GM19238 (cell line): ENCODE data around the gene CBY2.
"Not testable (repeated sequence)": the region's sequence is repeated elsewhere in the genome, so short reads cannot be mapped to it uniquely, and the experiment has no call there.

ENCODE experiments used
- DNase-seq: peaks from one replicate; pipeline ENCODE4 v3.0.0; 2011; ENCODE audit warnings: low spot score; ENCODE audit not compliant: insufficient read length

CBY2 gene

DNA sequence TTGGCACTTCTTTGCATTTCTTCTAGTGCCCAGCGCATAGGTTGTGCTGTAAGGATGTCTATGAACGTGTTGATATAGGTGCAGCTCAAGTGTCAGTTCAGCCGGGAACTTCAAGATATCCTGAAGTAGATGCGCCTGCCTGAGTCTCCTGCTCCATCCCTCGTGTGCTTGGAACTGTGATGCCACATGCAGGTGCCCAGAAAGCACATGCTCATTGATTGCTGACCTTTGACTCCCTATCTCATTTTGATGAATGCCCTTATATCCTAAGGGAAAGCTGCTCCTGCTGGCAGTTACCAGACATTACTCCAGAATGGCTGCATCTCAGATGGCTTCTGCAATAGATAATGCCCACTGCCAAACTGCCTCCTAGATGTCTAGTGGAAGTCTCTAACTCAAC lies 40.9 kb downstream of the CBY2 start:
- no peak for DNase-seq

DNA sequence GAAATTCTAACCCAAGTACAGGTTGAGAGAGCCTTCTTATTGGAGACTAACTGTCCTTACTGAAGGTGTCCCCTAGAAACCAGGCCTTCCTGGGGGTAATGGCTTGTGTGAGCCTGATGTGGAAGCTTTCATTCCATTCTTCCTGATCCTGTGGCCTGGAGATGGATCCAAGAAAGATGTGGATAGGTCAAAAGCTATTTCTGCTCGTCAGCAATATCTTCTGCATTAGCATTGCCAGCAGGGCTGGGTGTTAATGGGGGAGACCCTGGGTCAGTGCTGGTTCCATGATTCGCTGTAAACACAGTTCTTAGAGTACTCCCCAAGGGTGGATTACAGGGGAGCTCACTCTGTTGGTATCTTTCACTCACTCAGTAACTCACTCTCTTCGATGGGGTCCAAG lies 42.9 kb downstream of the CBY2 start:
- DNase-seq: no peak

DNA sequence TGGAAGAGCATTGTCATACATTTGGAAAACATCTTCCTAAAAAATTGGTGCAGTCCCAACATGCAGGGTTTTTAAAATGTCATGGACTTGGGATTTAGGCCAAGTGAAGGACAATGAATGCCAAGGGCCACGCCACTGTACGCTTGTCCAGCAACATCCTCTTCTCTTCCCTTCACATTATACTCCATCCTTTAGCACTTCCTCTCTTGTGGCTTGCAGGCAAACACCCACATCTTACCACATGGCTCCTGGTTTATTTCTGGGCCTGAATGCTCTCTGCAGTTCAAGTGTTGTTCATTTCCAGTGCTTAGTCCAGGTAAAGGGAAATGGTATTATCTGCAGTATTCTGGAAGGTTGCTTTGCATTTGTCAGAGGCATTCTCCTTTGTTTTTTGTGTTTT lies 45.0 kb downstream of the CBY2 start:
- DNase-seq: no peak

DNA sequence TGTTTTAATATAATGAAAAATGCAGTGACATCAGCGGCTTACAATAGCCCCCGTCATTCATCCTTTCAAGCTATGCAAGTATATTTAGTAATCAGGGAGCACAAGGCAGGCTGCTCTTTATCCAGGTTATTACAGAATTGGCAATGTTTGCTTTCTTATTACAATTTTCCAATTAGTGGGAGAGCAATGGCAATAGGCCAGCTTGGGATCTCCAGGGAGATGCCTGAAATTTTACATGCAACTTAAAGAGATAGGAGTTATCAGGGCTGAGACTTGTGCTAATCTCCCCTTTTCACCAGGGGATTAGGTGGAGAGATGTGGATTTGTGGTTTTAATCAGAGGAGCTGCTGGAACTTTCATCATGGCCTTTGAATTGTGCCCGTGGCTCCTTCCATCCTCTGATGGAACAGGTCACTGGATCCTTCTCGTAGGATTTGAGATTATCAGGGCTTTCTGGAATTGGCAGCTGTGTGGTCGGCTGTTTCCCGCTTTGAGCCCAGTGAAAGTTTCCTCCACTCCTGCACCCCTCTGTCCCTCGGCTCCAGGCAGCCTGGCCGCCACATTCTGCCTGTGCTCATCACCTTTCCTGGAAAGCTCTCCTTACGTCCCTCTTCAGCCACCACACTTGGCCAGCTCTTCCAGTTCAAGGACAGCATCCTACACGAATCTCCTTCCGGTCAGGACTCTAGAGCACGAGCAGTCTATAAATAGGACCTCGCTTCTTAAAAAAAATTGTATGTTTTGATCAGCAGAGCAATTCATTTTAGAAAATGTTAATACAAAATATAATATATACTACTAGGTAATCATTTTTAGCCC lies 47.0 kb downstream of the CBY2 start:
- DNase-seq: no peak

DNA sequence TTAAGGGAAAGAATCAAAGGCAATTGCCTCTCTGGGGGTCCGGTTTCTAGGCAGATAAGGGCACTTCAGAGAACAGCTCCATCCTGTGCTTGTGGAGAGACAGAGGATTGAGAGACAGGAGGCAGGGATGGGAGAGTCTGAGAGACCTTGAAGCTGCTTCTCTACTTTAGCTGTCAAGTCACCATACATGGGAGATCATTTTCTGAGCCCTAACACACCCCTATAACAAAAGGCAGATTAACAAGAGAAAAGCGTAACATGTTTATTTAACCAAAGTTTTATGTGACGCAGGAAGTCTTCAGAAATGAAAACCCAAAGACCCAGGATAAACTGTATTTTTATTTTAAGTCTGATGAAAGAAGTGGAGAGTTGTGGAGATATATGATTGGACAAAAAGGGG lies 48.4 kb downstream of the CBY2 start:
- DNase-seq: no peak

DNA sequence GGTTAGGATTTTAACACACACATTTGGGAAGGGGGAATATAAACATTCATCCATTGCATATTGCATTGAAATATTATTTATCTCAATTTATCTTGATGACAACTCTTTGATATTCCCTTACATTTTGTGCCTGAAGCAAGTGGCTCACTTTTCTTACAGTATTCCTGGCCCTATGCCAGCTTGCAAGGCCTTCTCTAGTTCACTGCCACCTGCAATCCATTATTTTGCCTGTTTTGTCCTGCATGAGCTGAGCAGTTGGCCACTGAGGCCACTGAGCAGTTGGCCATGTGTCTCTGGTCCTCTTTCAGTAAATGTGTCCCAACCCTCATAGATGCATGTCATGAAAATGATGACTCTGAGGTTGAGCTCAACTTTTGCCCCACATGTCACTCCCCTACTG lies 49.8 kb downstream of the CBY2 start:
- no peak for DNase-seq

DNA sequence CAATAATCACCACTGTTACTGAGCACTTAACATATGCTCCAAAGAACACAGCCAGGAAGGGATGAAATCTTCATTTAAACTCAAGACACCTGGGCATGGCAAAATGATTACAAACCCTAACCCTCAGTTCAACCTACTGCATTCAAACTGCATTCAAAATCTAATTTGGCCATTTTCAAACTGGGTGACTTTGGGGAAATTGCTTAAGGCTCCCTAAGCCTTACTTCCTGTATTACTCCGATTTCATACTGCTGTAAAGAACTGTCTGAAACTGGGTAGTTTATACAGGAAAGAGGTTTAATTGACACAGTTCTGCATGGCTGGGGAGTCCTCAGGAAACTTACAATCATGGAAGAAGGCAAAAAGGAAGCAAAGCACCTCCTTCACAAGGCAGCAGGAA lies 50.4 kb downstream of the CBY2 start:
- no peak for DNase-seq

DNA sequence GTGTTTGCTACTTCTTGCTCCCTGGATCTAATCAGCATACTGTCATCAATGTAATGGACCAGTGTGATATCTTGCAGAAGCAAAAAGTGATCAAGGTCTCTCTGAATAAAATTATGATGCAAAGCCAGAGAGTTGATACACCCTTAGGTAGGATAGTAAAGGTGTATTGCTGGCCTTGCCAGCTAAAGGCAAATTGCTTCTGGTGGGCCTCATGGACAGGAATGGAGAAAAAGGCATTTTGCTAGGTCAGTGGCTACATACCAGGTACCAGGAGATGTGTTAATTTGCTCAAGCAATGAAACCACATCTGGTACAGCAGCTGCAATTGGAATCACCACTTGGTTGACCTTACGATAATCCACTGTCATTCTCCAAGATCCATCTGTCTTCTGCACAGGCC lies 54.4 kb downstream of the CBY2 start:
- DNase-seq: not testable (repeated sequence)

DNA sequence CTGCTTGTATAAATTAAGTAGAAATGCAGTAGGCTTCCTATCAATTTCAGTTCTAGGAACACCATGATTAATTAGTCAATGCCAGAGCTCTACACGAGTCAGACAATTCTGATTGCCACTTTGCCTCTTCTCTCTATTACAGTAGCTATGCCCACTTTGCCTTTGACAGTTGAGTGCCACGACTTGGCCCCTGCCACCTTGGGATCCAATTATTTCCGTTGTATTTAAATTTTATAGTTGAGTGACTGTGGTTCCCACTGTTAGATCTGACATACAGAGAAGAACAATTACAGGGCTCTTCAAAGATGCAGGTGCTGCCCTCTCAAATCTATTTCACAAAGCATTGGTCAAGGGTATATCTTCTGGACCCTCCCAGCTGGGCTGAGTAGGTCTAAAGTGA lies 55.5 kb downstream of the CBY2 start:
- not testable (repeated sequence) for DNase-seq

DNA sequence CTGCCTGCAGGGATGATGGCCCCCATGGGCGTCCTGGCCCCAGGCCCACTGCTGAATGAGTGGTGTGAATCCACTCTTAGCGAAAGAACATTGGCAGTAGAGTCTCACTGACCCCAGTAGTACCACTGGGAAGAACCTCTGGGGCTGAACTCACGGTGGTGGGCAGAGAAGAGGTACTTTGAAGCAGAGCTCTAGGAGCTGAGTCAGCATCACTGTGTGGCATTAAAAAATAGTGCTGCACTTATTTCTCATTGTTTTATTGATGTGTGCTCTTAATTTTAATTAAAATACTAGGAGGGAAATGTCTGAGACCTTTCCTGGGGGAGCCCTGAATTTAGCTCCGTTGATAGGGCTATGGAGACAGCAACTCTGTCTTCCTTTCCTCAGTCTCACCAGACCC lies 61.3 kb downstream of the CBY2 start:
- no peak for DNase-seq
